Bronchial epithelial cell (primary cell): ENCODE measurements around the gene RNF212B. TPM values are rescaled to one million over a fixed set of nuclear protein-coding genes. Genes with fewer than 3 reads are reported as not detected.
"Not testable (repeated sequence)": the region's sequence is repeated elsewhere in the genome, so short reads cannot be mapped to it uniquely, and the experiment has no call there.

Experiments used
- DNase-seq: peaks from one replicate; pipeline ENCODE4 v3.0.0-alpha.2; 2010; ENCODE audit warnings: low read depth
- FAIRE-seq: peaks from 2 replicates; lab custom pipeline; 2011; peaks lifted over from hg19 to GRCh38; lab: Jason Lieb, UNC
- H3K27me3 ChIP-seq: 2 replicates; pipeline ENCODE4 v1.5.1; 2011; ENCODE audit warnings: low read length; ENCODE audit not compliant: control insufficient read depth, insufficient read depth
- H3K36me3 ChIP-seq: 2 replicates; pipeline ENCODE4 v1.5.1; 2011; ENCODE audit warnings: low read length; ENCODE audit not compliant: control insufficient read depth, insufficient read depth
- H3K4me3 ChIP-seq: 2 replicates; pipeline ENCODE4 v1.5.1; 2011; ENCODE audit warnings: mild to moderate bottlenecking, low read depth, low read length, control low read depth
- CTCF ChIP-seq: IDR thresholded peaks from 2 replicates; pipeline ENCODE4 v1.5.1; 2011; ENCODE audit warnings: mild to moderate bottlenecking, moderate library complexity, low read length, control low read depth, inconsistent platforms; ENCODE audit not compliant: insufficient read depth, severe bottlenecking
- total RNA-seq: library from RNA; depleted of rRNA; stranded (reverse); fragments of >200 nt; gene quantifications from 2 replicates; pipeline ENCODE4 v1.2.1, GENCODE V29; 2014

Gene RNF212B
- total RNA-seq, 1 donor from 2014 or later = not detected

DNA sequence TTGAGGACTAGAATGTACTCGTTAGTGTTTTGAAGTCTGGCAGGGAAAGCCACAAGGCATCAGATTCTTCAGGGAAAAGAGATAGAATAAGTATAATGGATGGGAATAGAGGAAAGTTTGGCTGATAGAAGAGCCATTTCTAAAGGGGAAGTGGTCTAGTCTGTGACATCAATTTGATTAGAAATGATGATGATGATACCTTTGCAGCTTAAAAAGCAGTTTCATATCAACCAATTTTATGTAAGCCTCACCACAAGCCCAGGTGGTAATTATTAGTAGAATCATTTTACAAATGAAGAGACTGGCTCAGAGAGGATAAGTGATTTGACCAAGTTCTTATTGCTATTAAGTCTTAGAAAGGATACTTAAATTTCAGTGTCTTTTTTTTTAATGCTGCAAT lies 2.9 kb downstream of the RNF212B start:
- DNase-seq (no peak), FAIRE-seq (no peak)
- TF ChIP-seq CTCF = no peak
- Histone ChIP-seq H3K27me3 (no peaks in the 10 kb centered on the region), H3K4me3 (no peak overlapping the region), H3K36me3 (no peaks in the 10 kb centered on the region)

DNA sequence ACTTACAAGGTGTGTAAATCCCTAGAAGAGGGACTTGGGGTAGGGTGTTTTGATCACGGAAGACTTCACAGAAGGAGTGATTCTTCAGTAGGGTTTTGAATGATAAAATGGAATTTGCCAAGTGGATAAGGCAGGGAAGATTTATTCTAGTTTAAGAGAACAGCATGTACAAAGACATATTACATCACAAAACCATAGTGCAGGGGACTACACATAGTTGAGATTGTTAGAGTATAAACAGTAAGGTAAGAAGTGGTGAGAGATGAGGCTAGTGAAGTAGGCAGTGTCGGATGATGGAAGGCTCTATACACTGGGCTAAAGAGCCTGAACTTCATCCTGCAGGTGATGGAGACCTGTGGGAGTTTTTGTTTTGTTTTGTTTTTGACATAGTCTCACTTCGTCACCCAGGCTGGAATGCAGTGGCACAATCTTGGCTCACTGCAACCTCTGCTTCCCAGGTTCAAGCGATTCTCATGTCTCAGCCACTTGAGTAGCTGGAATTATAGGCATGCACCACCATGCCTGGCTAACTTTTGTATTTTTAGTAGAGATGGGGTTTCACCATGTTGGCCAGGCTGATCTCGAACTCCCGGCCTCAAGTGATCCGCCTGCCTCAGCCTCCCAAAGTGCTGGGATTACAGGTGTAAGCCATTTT lies 3.5 kb downstream of the RNF212B start:
- not testable (repeated sequence) for H3K27me3 ChIP-seq, DNase-seq, H3K36me3 ChIP-seq, FAIRE-seq, H3K4me3 ChIP-seq

DNA sequence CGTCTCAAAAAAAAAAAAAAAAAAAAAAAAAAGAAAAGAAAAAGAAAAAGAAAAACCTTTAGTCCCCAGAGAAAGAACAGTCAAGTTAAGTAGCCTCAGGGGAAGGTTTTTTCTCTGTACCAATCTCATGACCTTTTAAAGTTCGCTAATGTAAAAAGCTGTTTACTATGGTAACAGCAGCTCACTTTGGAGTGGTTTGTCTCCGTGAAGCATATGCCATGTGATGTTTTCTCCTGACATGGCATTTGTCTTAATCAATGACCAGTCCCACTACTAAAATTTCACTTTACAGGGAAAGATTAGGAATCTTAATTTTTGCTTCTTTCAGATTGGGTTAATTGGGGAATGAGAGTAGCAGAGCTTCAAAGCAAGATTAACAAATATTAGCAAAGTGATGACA lies 4.3 kb downstream of the RNF212B start:
- no peak for TF ChIP-seq CTCF
- DNase-seq = no peak
- no peaks in the 10 kb centered on the region for H3K27me3 ChIP-seq
- no peaks in the 10 kb centered on the region for H3K36me3 ChIP-seq
- H3K4me3 ChIP-seq = no peak overlapping the region
- no peak for FAIRE-seq

GRCh38 chr14:23243066-23243465 lies 5.3 kb downstream of the RNF212B start:
- no peak for FAIRE-seq
- H3K36me3 ChIP-seq = no peaks in the 10 kb centered on the region
- H3K4me3 ChIP-seq = no peak overlapping the region
- DNase-seq = no peak
- no peak for TF ChIP-seq CTCF
- H3K27me3 ChIP-seq = no peaks in the 10 kb centered on the region

DNA sequence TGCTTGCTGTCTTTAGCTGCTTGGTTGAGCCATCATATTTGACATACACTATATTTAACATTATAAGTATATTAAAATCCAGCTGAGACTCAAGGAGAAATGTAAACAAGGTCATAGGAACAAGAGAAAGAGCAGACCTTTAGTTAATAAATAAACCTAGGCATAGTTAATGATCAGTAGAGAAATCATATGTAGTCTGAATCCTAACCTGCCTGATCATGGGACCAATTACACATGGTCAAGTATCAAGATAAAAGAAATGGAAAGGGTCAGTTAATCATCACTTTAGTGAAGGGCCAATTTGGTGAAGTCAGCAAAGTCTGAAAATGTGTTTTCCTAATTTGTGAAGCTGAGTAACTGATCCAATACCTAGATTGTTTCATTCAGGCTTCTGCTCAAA lies 7.5 kb downstream of the RNF212B start:
- Histone ChIP-seq H3K4me3 (no peak overlapping the region), H3K36me3 (no peaks in the 10 kb centered on the region), H3K27me3 (no peaks in the 10 kb centered on the region)
- no peak for TF ChIP-seq CTCF
- FAIRE-seq (no peak), DNase-seq (no peak)

GRCh38 chr14:23248601-23249000 lies 10.9 kb downstream of the RNF212B start:
- no peak for TF ChIP-seq CTCF
- H3K27me3 ChIP-seq = no peaks in the 10 kb centered on the region
- FAIRE-seq (no peak), DNase-seq (no peak)
- H3K4me3 ChIP-seq = no peak overlapping the region
- no peaks in the 10 kb centered on the region for H3K36me3 ChIP-seq
